Ascending aorta (tissue), 2 donors: ENCODE data around the gene RFTN1. TPM values are rescaled to one million over a fixed set of nuclear protein-coding genes. Genes with fewer than 3 reads are reported as not detected.

Source experiments
- DNase-seq, 2 donors: peaks; one replicate each; pipeline ENCODE4 v3.0.0-alpha.2; 2019; ENCODE audit warnings: low spot score in 2 of 2
- H3K27ac ChIP-seq, 2 donors: fragments of 200-600 bp; sonication (generic); one replicate each; pipeline ENCODE4 v1.5.1; 2016 to 2017; ENCODE audit warnings: mild to moderate bottlenecking in 1 of 2
- H3K27me3 ChIP-seq: fragments of 200-600 bp; sonication (generic); one replicate; pipeline ENCODE4 v1.5.1; 2017
- H3K36me3 ChIP-seq, 2 donors: fragments of 200-600 bp; sonication (generic); one replicate each; pipeline ENCODE4 v1.5.1; 2016
- H3K4me1 ChIP-seq, 2 donors: fragments of 200-600 bp; sonication (generic); one replicate each; pipeline ENCODE4 v1.5.1; 2016 to 2017; ENCODE audit warnings: mild to moderate bottlenecking in 1 of 2
- H3K4me3 ChIP-seq, 2 donors: fragments of 200-600 bp; sonication (generic); one replicate each; pipeline ENCODE4 v1.5.1; 2016 to 2017; ENCODE audit warnings: mild to moderate bottlenecking in 1 of 2
- H3K9me3 ChIP-seq, 2 donors: fragments of 200-600 bp; sonication (generic); one replicate each; pipeline ENCODE4 v1.5.1; 2016
- CTCF ChIP-seq, 3 experiments: fragments of 200-600 bp in 2 of 3; fragments of 450-650 bp in 1 of 3; sonication (generic) in 2 of 3; IDR thresholded peaks; one replicate each; pipeline ENCODE4 v1.5.1; 2016 to 2019; ENCODE audit warnings: antibody characterized with exemption in 3 of 3, mild to moderate bottlenecking in 1 of 3, moderate library complexity in 1 of 3
- intact Hi-C: fragments of 100-400 bp; cut with DNase I; formaldehyde crosslinking; loops from one replicate; pipeline ENCODE4 v1.15.1; 2023
- total RNA-seq: library from RNA; depleted of rRNA; stranded (reverse); fragments of >200 nt; gene quantifications from one replicate; pipeline ENCODE4 v1.1.0, GENCODE V29; 2016

RFTN1 gene
- total RNA-seq, 1 donor from 2014 or later = 72.6 TPM

- Histone ChIP-seq H3K36me3 (no peaks in the 10 kb centered on the region), H3K27me3 (no peaks in the 10 kb centered on the region), H3K27ac (no peak overlapping the region), H3K4me1 (peaks cover 0 to 9% of the 10 kb centered on the region in 2 donors), H3K9me3 (no peaks in the 10 kb centered on the region), H3K4me3 (no peak overlapping the region)
- intact Hi-C loops = no loop called here
- no peak for TF ChIP-seq CTCF (IDR thresholded peaks at IDR 0.05)
- no peak for DNase-seq
Observed at GRCh38 chr3:16417945-16418739, 95.4 kb downstream of the RFTN1 start.

GRCh38 chr3:16415911-16416476 lies 97.5 kb downstream of the RFTN1 start:
- no peak overlapping the region for H3K27ac ChIP-seq
- H3K27me3 ChIP-seq = no peaks in the 10 kb centered on the region

GRCh38 chr3:16413321-16413720 lies 100.2 kb downstream of the RFTN1 start:
- Histone ChIP-seq H3K27me3 (no peaks in the 10 kb centered on the region), H3K9me3 (no peaks in the 10 kb centered on the region), H3K27ac (no peak overlapping the region), H3K36me3 (peaks cover 6% of the 10 kb centered on the region in 2 donors), H3K4me3 (no peak overlapping the region), H3K4me1 (peaks cover 0 to 9% of the 10 kb centered on the region in 2 donors)
- TF ChIP-seq CTCF (IDR thresholded peaks at IDR 0.05) = no peak
- no peak for DNase-seq
- intact Hi-C loops = no loop called here

More at GRCh38 chr3:16415911-16416476, 97.5 kb downstream of the RFTN1 start:
- TF ChIP-seq CTCF (IDR thresholded peaks at IDR 0.05) = no peak
- H3K9me3 ChIP-seq = no peaks in the 10 kb centered on the region
- no peak overlapping the region for H3K4me3 ChIP-seq
- peaks cover 0 to 9% of the 10 kb centered on the region in 2 donors for H3K4me1 ChIP-seq
- no peak for DNase-seq
- intact Hi-C loops = no loop called here
- no peaks in the 10 kb centered on the region for H3K36me3 ChIP-seq

GRCh38 chr3:16412192-16412800 lies 101.2 kb downstream of the RFTN1 start:
- no peak overlapping the region for H3K27ac ChIP-seq
- no peak for DNase-seq
- TF ChIP-seq CTCF (IDR thresholded peaks at IDR 0.05) = no peak
- no peak overlapping the region for H3K4me3 ChIP-seq
- H3K36me3 ChIP-seq = peaks cover 6 to 10% of the 10 kb centered on the region in 2 donors
- intact Hi-C loops = no loop called here
- H3K9me3 ChIP-seq = no peaks in the 10 kb centered on the region
- H3K27me3 ChIP-seq = no peaks in the 10 kb centered on the region
- H3K4me1 ChIP-seq = peaks cover 0 to 9% of the 10 kb centered on the region in 2 donors

- peaks cover 0 to 9% of the 10 kb centered on the region in 2 donors for H3K4me1 ChIP-seq
- H3K36me3 ChIP-seq = peaks cover 6 to 10% of the 10 kb centered on the region in 2 donors
- no peaks in the 10 kb centered on the region for H3K27me3 ChIP-seq
- H3K27ac ChIP-seq = no peak overlapping the region
- DNase-seq = no peak
- H3K9me3 ChIP-seq = no peaks in the 10 kb centered on the region
- intact Hi-C loops = no loop called here
- no peak overlapping the region for H3K4me3 ChIP-seq
- TF ChIP-seq CTCF (IDR thresholded peaks at IDR 0.05) = no peak
Observed at GRCh38 chr3:16411441-16411840, 102.1 kb downstream of the RFTN1 start.
